NT2/D1 (cell line): ENCODE results near the gene OPN3.

Experiments
- DNase-seq: peaks from one replicate; pipeline ENCODE4 v3.0.0-alpha.2; 2011; ENCODE audit warnings: low read depth, low spot score
- H3K27me3 ChIP-seq: 2 replicates; pipeline ENCODE4 v1.6.0; 2011; ENCODE audit warnings: mild to moderate bottlenecking; ENCODE audit not compliant: insufficient read length, insufficient read depth
- H3K36me3 ChIP-seq: 2 replicates; pipeline ENCODE4 v1.6.1; 2011; ENCODE audit warnings: mild to moderate bottlenecking, low read length, mixed read lengths; ENCODE audit not compliant: insufficient read depth, insufficient read length
- H3K4me1 ChIP-seq: 2 replicates; pipeline ENCODE4 v1.5.1; 2011; ENCODE audit not compliant: insufficient read depth, insufficient read length
- H3K4me3 ChIP-seq: 2 replicates; pipeline ENCODE4 v1.5.1; 2011; ENCODE audit warnings: low read depth; ENCODE audit not compliant: insufficient read length
- H3K9ac ChIP-seq: 2 replicates; pipeline ENCODE4 v1.6.0; 2011; ENCODE audit warnings: low read depth; ENCODE audit not compliant: insufficient read length
- H3K9me3 ChIP-seq: 2 replicates; pipeline ENCODE4 v1.5.1; 2011; ENCODE audit warnings: mild to moderate bottlenecking, low read length; ENCODE audit not compliant: insufficient read depth
- SUZ12 ChIP-seq: IDR thresholded peaks from 2 replicates; pipeline ENCODE4 v1.6.1; 2011; ENCODE audit not compliant: insufficient read length, insufficient read depth; ENCODE audit errors: extremely low read depth
- YY1 ChIP-seq: IDR thresholded peaks from 2 replicates; pipeline ENCODE4 v1.6.1; 2011; ENCODE audit not compliant: insufficient read length, insufficient read depth
- ZNF274 ChIP-seq: IDR thresholded peaks from 2 replicates; pipeline ENCODE4 v1.6.1; 2011; ENCODE audit warnings: mild to moderate bottlenecking, low read depth, low read length

OPN3 gene

GRCh38 chr1:241596633-241597032, 43.5 kb downstream of the OPN3 start:
- Histone ChIP-seq H3K36me3 (peaks cover 15% of the 10 kb centered on the region), H3K27me3 (no peaks in the 10 kb centered on the region), H3K4me1 (no peaks in the 10 kb centered on the region), H3K9ac (no peak overlapping the region), H3K9me3 (no peaks in the 10 kb centered on the region), H3K4me3 (no peak overlapping the region)
- DNase-seq: no peak
- no peak for TF ChIP-seq YY1
- no peak for TF ChIP-seq SUZ12
- TF ChIP-seq ZNF274: no peak

GRCh38 chr1:241593186-241593585, 47.0 kb downstream of the OPN3 start:
- no peak for DNase-seq
- H3K9ac ChIP-seq: no peak overlapping the region
- H3K27me3 ChIP-seq: no peaks in the 10 kb centered on the region
- H3K36me3 ChIP-seq: peaks cover 15% of the 10 kb centered on the region
- TF ChIP-seq YY1 (no peak), ZNF274 (no peak), SUZ12 (no peak)
- no peaks in the 10 kb centered on the region for H3K4me1 ChIP-seq
- no peak overlapping the region for H3K4me3 ChIP-seq
- H3K9me3 ChIP-seq: no peaks in the 10 kb centered on the region

GRCh38 chr1:241592273-241592958, 47.8 kb downstream of the OPN3 start:
- no peak for DNase-seq
- Histone ChIP-seq H3K4me1 (no peaks in the 10 kb centered on the region), H3K36me3 (peaks cover 12% of the 10 kb centered on the region), H3K27me3 (no peaks in the 10 kb centered on the region), H3K4me3 (no peak overlapping the region), H3K9me3 (no peaks in the 10 kb centered on the region), H3K9ac (no peak overlapping the region)
- TF ChIP-seq YY1: no peak
- TF ChIP-seq ZNF274: no peak
- TF ChIP-seq SUZ12: no peak

- no peak for DNase-seq
- no peak for TF ChIP-seq ZNF274
- TF ChIP-seq YY1: no peak
- TF ChIP-seq SUZ12: no peak
- H3K4me1 ChIP-seq: no peaks in the 10 kb centered on the region
- H3K27me3 ChIP-seq: no peaks in the 10 kb centered on the region
- H3K9ac ChIP-seq: no peak overlapping the region
- peaks cover 8% of the 10 kb centered on the region for H3K36me3 ChIP-seq
- no peaks in the 10 kb centered on the region for H3K9me3 ChIP-seq
- H3K4me3 ChIP-seq: no peak overlapping the region
Observed at GRCh38 chr1:241591736-241592135, 48.4 kb downstream of the OPN3 start.

- H3K9ac ChIP-seq: no peak overlapping the region
- DNase-seq: peak; percentile 23
- TF ChIP-seq YY1 (no peak), SUZ12 (no peak), ZNF274 (no peak)
- H3K36me3 ChIP-seq: peaks cover 7% of the 10 kb centered on the region
- H3K4me1 ChIP-seq: no peaks in the 10 kb centered on the region
- H3K9me3 ChIP-seq: no peaks in the 10 kb centered on the region
- no peak overlapping the region for H3K4me3 ChIP-seq
- no peaks in the 10 kb centered on the region for H3K27me3 ChIP-seq
Observed at GRCh38 chr1:241591317-241591716, 48.9 kb downstream of the OPN3 start.

- no peak overlapping the region for H3K4me3 ChIP-seq
- no peaks in the 10 kb centered on the region for H3K9me3 ChIP-seq
- no peak for DNase-seq
- no peaks in the 10 kb centered on the region for H3K4me1 ChIP-seq
- no peak for TF ChIP-seq ZNF274
- TF ChIP-seq SUZ12: no peak
- no peak for TF ChIP-seq YY1
- peaks cover 7% of the 10 kb centered on the region for H3K36me3 ChIP-seq
- H3K9ac ChIP-seq: no peak overlapping the region
- H3K27me3 ChIP-seq: no peaks in the 10 kb centered on the region
Observed at GRCh38 chr1:241590719-241591118, 49.5 kb downstream of the OPN3 start.

- Histone ChIP-seq H3K9me3 (no peaks in the 10 kb centered on the region), H3K27me3 (no peaks in the 10 kb centered on the region), H3K9ac (no peak overlapping the region), H3K4me1 (no peaks in the 10 kb centered on the region), H3K4me3 (no peak overlapping the region), H3K36me3 (peaks cover 5% of the 10 kb centered on the region)
- no peak for DNase-seq
- TF ChIP-seq YY1: no peak
- no peak for TF ChIP-seq ZNF274
- no peak for TF ChIP-seq SUZ12
Observed at GRCh38 chr1:241589521-241589920, 50.6 kb downstream of the OPN3 start.
